Nephron (organoid): Measurements from ENCODE around the gene PDZD2.

Experiments
- H3K27ac Mint-ChIP-seq, 3 experiments: 2 replicates each; pipeline ENCODE4 v1.8.0; 2020; ENCODE audit warnings: mixed read lengths in 3 of 3, mild to moderate bottlenecking in 2 of 3, moderate library complexity in 1 of 3
- H3K27me3 Mint-ChIP-seq: 2 replicates; pipeline ENCODE4 v1.8.0; 2021; ENCODE audit warnings: low read depth, mild to moderate bottlenecking, moderate library complexity, mixed read lengths
- H3K36me3 Mint-ChIP-seq: 2 replicates; pipeline ENCODE4 v1.8.0; 2020; ENCODE audit warnings: low read depth, mixed read lengths
- H3K4me1 Mint-ChIP-seq: 2 replicates; pipeline ENCODE4 v1.8.0; 2020; ENCODE audit warnings: mixed read lengths
- H3K4me3 Mint-ChIP-seq, 3 experiments: 2 replicates each; pipeline ENCODE4 v1.8.0; 2020; ENCODE audit warnings: mild to moderate bottlenecking in 3 of 3, mixed read lengths in 3 of 3, moderate library complexity in 2 of 3
- H3K9me3 Mint-ChIP-seq: 2 replicates; pipeline ENCODE4 v1.8.0; 2020; ENCODE audit warnings: mixed read lengths
- TF ChIP-seq, protein P1 (sequence below), 3 experiments: fragments of 200-600 bp; sonication (generic); IDR thresholded peaks; one replicate each; pipeline ENCODE4 v1.5.0; 2021; ENCODE audit warnings: antibody characterized with exemption in 3 of 3; ENCODE audit not compliant: unreplicated experiment in 3 of 3

Gene PDZD2

DNA sequence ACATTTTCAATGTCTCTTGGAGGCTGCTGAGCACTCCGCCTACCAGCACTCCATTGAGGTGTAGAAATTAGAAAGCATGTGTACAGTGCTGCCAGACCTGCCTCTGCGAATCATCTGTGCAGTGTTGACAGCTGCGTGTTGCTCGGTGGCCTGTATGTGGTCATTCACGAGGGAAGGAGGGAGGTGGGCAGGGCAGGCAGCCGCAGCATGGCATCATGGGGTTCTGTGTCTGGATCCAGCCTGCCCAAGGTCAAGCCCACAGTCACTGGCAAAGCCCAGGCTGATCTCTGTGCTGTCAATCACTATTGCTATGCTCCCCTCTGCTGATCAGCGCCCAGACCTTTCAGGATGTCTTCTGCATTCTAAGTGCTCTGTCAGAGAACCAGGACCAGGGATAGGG, 8.0 kb upstream of the PDZD2 start:
- H3K9me3 Mint-ChIP-seq, result no peaks in the 10 kb centered on the region
- H3K27me3 Mint-ChIP-seq, result peaks cover 26% of the 10 kb centered on the region
- H3K36me3 Mint-ChIP-seq, result no peaks in the 10 kb centered on the region
- H3K4me1 Mint-ChIP-seq, result peaks cover under 1% of the 10 kb centered on the region
- TF ChIP-seq, protein P1, sequence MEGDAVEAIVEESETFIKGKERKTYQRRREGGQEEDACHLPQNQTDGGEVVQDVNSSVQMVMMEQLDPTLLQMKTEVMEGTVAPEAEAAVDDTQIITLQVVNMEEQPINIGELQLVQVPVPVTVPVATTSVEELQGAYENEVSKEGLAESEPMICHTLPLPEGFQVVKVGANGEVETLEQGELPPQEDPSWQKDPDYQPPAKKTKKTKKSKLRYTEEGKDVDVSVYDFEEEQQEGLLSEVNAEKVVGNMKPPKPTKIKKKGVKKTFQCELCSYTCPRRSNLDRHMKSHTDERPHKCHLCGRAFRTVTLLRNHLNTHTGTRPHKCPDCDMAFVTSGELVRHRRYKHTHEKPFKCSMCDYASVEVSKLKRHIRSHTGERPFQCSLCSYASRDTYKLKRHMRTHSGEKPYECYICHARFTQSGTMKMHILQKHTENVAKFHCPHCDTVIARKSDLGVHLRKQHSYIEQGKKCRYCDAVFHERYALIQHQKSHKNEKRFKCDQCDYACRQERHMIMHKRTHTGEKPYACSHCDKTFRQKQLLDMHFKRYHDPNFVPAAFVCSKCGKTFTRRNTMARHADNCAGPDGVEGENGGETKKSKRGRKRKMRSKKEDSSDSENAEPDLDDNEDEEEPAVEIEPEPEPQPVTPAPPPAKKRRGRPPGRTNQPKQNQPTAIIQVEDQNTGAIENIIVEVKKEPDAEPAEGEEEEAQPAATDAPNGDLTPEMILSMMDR (IDR thresholded peaks at IDR 0.05; ENCODE audit: unreplicated experiment in 3 of 3), result no peak
- no peak overlapping the region for H3K4me3 Mint-ChIP-seq
- no peak overlapping the region for H3K27ac Mint-ChIP-seq

DNA sequence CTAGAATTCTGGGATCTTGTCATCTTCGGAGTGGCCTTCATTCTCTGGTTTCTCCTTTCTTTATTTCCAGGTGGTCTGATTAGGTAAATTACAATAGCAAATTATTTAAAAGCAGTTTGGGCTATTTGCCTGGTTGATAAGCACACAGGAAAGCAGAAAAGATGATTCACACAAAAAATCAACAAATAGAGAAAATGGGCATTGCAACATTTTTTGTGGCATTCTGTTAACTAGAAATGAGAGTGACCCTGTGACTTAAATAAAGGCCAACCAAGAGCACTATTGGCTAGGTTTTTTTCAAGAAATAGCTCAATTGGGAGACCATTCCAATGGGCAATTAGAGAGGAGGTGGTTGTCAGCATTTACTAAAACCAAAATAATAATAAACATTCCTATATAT, 6.5 kb upstream of the PDZD2 start:
- no peak overlapping the region for H3K27ac Mint-ChIP-seq
- H3K27me3 Mint-ChIP-seq, result peaks cover 16% of the 10 kb centered on the region

DNA sequence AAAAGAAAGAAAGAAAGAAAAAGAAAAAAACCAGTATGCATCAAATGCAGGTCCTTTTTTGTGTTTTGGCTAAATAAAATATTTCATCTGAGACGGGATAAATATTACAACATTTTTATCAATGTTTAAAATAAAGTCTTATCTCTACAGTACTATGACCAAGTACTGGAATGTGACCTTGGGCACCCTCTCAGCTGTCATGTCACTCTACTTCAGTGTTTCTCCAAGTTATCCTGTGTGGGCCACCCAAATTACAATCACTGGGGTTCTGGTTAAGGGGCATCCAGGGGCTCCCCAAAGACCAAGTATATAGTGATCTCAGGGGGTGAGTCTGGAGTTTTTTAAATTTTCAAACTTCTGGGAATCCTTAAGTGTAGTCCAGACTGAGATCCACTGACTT, 3.5 kb upstream of the PDZD2 start:
- Mint-ChIP-seq H3K27ac (no peak overlapping the region), H3K4me1 (peaks cover 26% of the 10 kb centered on the region), H3K4me3 (no peak overlapping the region), H3K9me3 (no peaks in the 10 kb centered on the region), H3K36me3 (no peaks in the 10 kb centered on the region), H3K27me3 (peaks cover 29% of the 10 kb centered on the region)
- TF ChIP-seq, protein P1 (IDR thresholded peaks at IDR 0.05; ENCODE audit: unreplicated experiment in 3 of 3), result no peak

More for the DNA sequence above, 6.5 kb upstream of the PDZD2 start:
- TF ChIP-seq, protein P1 (IDR thresholded peaks at IDR 0.05; ENCODE audit: unreplicated experiment in 3 of 3), result no peak
- Mint-ChIP-seq H3K4me1 (peaks cover 14% of the 10 kb centered on the region), H3K4me3 (no peak overlapping the region), H3K36me3 (no peaks in the 10 kb centered on the region), H3K9me3 (no peaks in the 10 kb centered on the region)

- H3K4me1 Mint-ChIP-seq, result peaks cover 26% of the 10 kb centered on the region
- H3K27ac Mint-ChIP-seq, result peak overlapping the region in 1 of 3 experiments; percentile 34
- peak overlapping the region; percentile 92 to 95 (median 92) for H3K4me3 Mint-ChIP-seq
- H3K36me3 Mint-ChIP-seq, result no peaks in the 10 kb centered on the region
- peaks cover 17% of the 10 kb centered on the region for H3K27me3 Mint-ChIP-seq
- TF ChIP-seq, protein P1 (IDR thresholded peaks at IDR 0.05; ENCODE audit: unreplicated experiment in 3 of 3), result no peak
- no peaks in the 10 kb centered on the region for H3K9me3 Mint-ChIP-seq
Measured at GRCh38 chr5:31637851-31638250, 1.1 kb upstream of the PDZD2 start.

DNA sequence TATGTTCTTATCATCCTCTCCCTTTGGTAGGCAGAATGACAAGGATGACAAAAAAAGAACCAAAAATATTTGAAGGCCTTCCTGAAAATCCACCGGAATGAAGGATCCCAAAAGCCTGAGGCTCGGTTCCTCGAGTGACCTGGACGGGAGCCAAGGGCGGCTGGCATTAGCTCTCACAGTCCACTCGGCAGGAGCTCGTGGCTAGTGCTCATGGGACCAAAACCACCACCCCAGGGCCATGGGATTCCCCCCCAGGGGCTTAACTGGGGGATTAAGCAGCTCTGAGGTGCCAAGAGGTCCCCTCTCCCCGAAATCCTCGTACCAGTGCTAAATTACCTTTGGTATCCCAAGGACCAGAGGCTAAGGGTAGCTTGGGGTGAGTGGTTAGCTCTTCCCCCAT, 586 bp upstream of the PDZD2 start:
- peaks cover 26% of the 10 kb centered on the region for H3K4me1 Mint-ChIP-seq
- peak overlapping the region; percentile 92 to 95 (median 92) for H3K4me3 Mint-ChIP-seq
- H3K27me3 Mint-ChIP-seq, result peaks cover 17% of the 10 kb centered on the region
- TF ChIP-seq, protein P1 (IDR thresholded peaks at IDR 0.05; ENCODE audit: unreplicated experiment in 3 of 3), result no peak
- H3K27ac Mint-ChIP-seq, result peak overlapping the region; percentile 38 to 75 (median 59)
- no peaks in the 10 kb centered on the region for H3K9me3 Mint-ChIP-seq
- H3K36me3 Mint-ChIP-seq, result no peaks in the 10 kb centered on the region
